H1 (cell line): ENCODE measurements around the gene ATM. TPM values are rescaled to one million over a fixed set of nuclear protein-coding genes. Genes with fewer than 3 reads are reported as not detected.
A peak's percentile ranks its signal among the peaks of the same experiment; 100 is the strongest.

Experiments used
- CTCF ChIA-PET: fragments of 300-600 bp; sonication (Branson Sonifier 250); formaldehyde crosslinking; loops from one replicate; lab custom pipeline; 2021; ENCODE audit not compliant: partially characterized antibody; lab: Charles Lee
- POLR2A ChIA-PET: fragments of 300-600 bp; sonication (Branson Sonifier 250); formaldehyde crosslinking; loops from one replicate; lab custom pipeline; 2021; ENCODE audit warnings: inconsistent platforms; ENCODE audit not compliant: partially characterized antibody; lab: Charles Lee
- DNase-seq, 2 experiments: peaks; one replicate each; pipeline versions ENCODE4 v3.0.0 to v3.0.0-alpha.2; 2010 to 2022; ENCODE audit warnings: low spot score in 2 of 2, low read depth in 1 of 2, mixed read lengths in 1 of 2
- FAIRE-seq: peaks from 2 replicates; lab custom pipeline; 2011; peaks lifted over from hg19 to GRCh38; lab: Jason Lieb, UNC
- H2AFZ ChIP-seq: 2 replicates; pipeline ENCODE4 v1.8.1; 2012; ENCODE audit warnings: low read length, inconsistent platforms
- H2AK5ac ChIP-seq: 2 replicates; pipeline ENCODE4 v1.6.1; 2013; ENCODE audit warnings: low read depth, low read length
- H2BK120ac ChIP-seq: replicated peaks from 2 replicates; pipeline ENCODE3; 2013; ENCODE audit warnings: low read depth, low read length, inconsistent platforms
- H2BK12ac ChIP-seq: 2 replicates; pipeline ENCODE4 v1.6.1; 2013; ENCODE audit warnings: low read depth, low read length
- H2BK15ac ChIP-seq: 2 replicates; pipeline ENCODE4 v1.6.1; 2013; ENCODE audit warnings: low read length
- H2BK20ac ChIP-seq: 2 replicates; pipeline ENCODE4 v1.6.1; 2013; ENCODE audit warnings: low read length
- H2BK5ac ChIP-seq: 2 replicates; pipeline ENCODE4 v1.6.1; 2013; ENCODE audit warnings: low read depth, low read length
- H3K14ac ChIP-seq: 2 replicates; pipeline ENCODE4 v1.6.1; 2013; ENCODE audit warnings: inconsistent platforms; ENCODE audit not compliant: insufficient read length
- H3K18ac ChIP-seq: 2 replicates; pipeline ENCODE4 v1.6.1; 2013; ENCODE audit warnings: low read length; ENCODE audit errors: extremely low read depth
- H3K23ac ChIP-seq: 2 replicates; pipeline ENCODE4 v1.6.1; 2013; ENCODE audit warnings: inconsistent platforms; ENCODE audit not compliant: insufficient read length
- H3K23me2 ChIP-seq: 2 replicates; pipeline ENCODE4 v1.6.1; 2013; ENCODE audit warnings: low read depth, low read length
- H3K27ac ChIP-seq: 2 replicates; pipeline ENCODE4 v1.6.1; 2011; ENCODE audit warnings: low read depth, low read length, inconsistent platforms
- H3K27me3 ChIP-seq, 4 experiments: replicated peaks in 1 of 4; 1 replicate in 1 of 4; 2 replicates in 3 of 4; pipeline versions ENCODE4 v1.6.1 to v1.8.1; 2011 to 2013; ENCODE audit warnings: low read length in 3 of 4, mild to moderate bottlenecking in 3 of 4, inconsistent platforms in 2 of 4, mixed read lengths in 2 of 4, moderate library complexity in 1 of 4; ENCODE audit not compliant: control insufficient read depth in 3 of 4, insufficient read depth in 3 of 4; ENCODE audit errors: extremely low read depth in 1 of 4
- H3K36me3 ChIP-seq, 4 experiments: 2 replicates each; pipeline versions ENCODE4 v1.6.1 to v1.8.1; 2011 to 2013; ENCODE audit warnings: mild to moderate bottlenecking in 4 of 4, low read length in 3 of 4, moderate library complexity in 2 of 4, control low read depth in 1 of 4, inconsistent platforms in 1 of 4; ENCODE audit not compliant: insufficient read depth in 4 of 4, control insufficient read depth in 2 of 4
- H3K4ac ChIP-seq: replicated peaks from 2 replicates; pipeline ENCODE3; 2013; ENCODE audit warnings: low read length, low read depth, mixed read lengths, inconsistent platforms; ENCODE audit not compliant: insufficient read length
- H3K4me1 ChIP-seq, 4 experiments: replicated peaks in 1 of 4; 1 replicate in 1 of 4; 2 replicates in 3 of 4; pipeline versions ENCODE4 v1.6.1 to v1.8.1; 2011 to 2013; ENCODE audit warnings: low read length in 3 of 4, inconsistent platforms in 2 of 4, mixed read lengths in 1 of 4; ENCODE audit not compliant: insufficient read depth in 4 of 4, control insufficient read depth in 3 of 4
- H3K4me2 ChIP-seq, 2 experiments: 2 replicates each; pipeline versions ENCODE4 v1.6.1 to v1.8.1; 2011 to 2013; ENCODE audit warnings: low read depth in 2 of 2, low read length in 2 of 2, control low read depth in 1 of 2, inconsistent platforms in 1 of 2, mild to moderate bottlenecking in 1 of 2; ENCODE audit not compliant: insufficient read depth in 1 of 2
- H3K4me3 ChIP-seq, 4 experiments: fragments of 200-600, 300-600 bp in 1 of 4; sonication (generic), shearing (Covaris generic), sonication (Bioruptor Twin) in 1 of 4; 2 replicates each; pipeline versions ENCODE4 v1.5.1 to v1.8.1; 2011 to 2016; ENCODE audit warnings: low read length in 4 of 4, low read depth in 3 of 4, control low read depth in 2 of 4, inconsistent platforms in 2 of 4, mild to moderate bottlenecking in 2 of 4, mixed read lengths in 1 of 4, moderate library complexity in 1 of 4; ENCODE audit not compliant: insufficient read depth in 2 of 4; ENCODE audit errors: extremely low read depth in 1 of 4
- H3K56ac ChIP-seq: replicated peaks from 2 replicates; pipeline ENCODE3; 2013; ENCODE audit warnings: low read depth, mild to moderate bottlenecking, mixed read lengths, low read length, inconsistent platforms; ENCODE audit not compliant: insufficient read length
- H3K79me1 ChIP-seq: 2 replicates; pipeline ENCODE4 v1.6.1; 2013; ENCODE audit warnings: low read depth, low read length, control low read depth
- H3K79me2 ChIP-seq, 2 experiments: 2 replicates each; pipeline versions ENCODE4 v1.6.1 to v1.8.1; 2012 to 2013; ENCODE audit warnings: low read length in 2 of 2, mild to moderate bottlenecking in 2 of 2, inconsistent platforms in 1 of 2; ENCODE audit not compliant: insufficient read depth in 2 of 2, control insufficient read depth in 1 of 2
- H3K9ac ChIP-seq, 4 experiments: replicated peaks in 1 of 4; 1 replicate in 1 of 4; 2 replicates in 3 of 4; pipeline versions ENCODE4 v1.6.1 to v1.8.1; 2011 to 2013; ENCODE audit warnings: low read depth in 3 of 4, low read length in 3 of 4, control low read depth in 2 of 4, mild to moderate bottlenecking in 2 of 4, moderate library complexity in 2 of 4, inconsistent platforms in 1 of 4; ENCODE audit errors: extremely low read depth in 1 of 4
- H3K9me3 ChIP-seq, 2 experiments: 2 replicates each; pipeline versions ENCODE4 v1.6.1 to v1.8.1; 2012 to 2013; ENCODE audit warnings: mild to moderate bottlenecking in 2 of 2, moderate library complexity in 2 of 2, control low read depth in 1 of 2, inconsistent platforms in 1 of 2, low read depth in 1 of 2, low read length in 1 of 2, mixed read lengths in 1 of 2; ENCODE audit not compliant: insufficient read depth in 2 of 2
- H4K20me1 ChIP-seq, 2 experiments: replicated peaks in 1 of 2; 2 replicates each; pipeline versions ENCODE3 to v1.8.1; 2011 to 2013; ENCODE audit warnings: inconsistent platforms in 2 of 2, low read length in 2 of 2, mild to moderate bottlenecking in 1 of 2; ENCODE audit not compliant: insufficient read depth in 2 of 2, control insufficient read depth in 1 of 2
- H4K5ac ChIP-seq: 2 replicates; pipeline ENCODE4 v1.6.1; 2013; ENCODE audit warnings: low read length, low read depth, mixed read lengths, inconsistent platforms; ENCODE audit not compliant: insufficient read length
- H4K8ac ChIP-seq: 2 replicates; pipeline ENCODE4 v1.8.0; 2013; ENCODE audit warnings: mild to moderate bottlenecking, moderate library complexity, low read length, inconsistent platforms; ENCODE audit not compliant: insufficient read depth; ENCODE audit errors: extremely low read depth
- H4K91ac ChIP-seq: replicated peaks from 2 replicates; pipeline ENCODE3; 2013; ENCODE audit warnings: low read length, mixed read lengths, inconsistent platforms; ENCODE audit not compliant: insufficient read length
- BACH1 ChIP-seq: IDR thresholded peaks from 2 replicates; pipeline ENCODE4 v1.6.1; 2012; ENCODE audit warnings: low read length, improper control_type of control experiment
- CHD1 ChIP-seq: IDR thresholded peaks from 2 replicates; pipeline ENCODE4 v1.6.1; 2012; ENCODE audit warnings: low read depth, low read length, improper control_type of control experiment
- GTF2F1 ChIP-seq: IDR thresholded peaks from 2 replicates; pipeline ENCODE4 v1.6.1; 2012; ENCODE audit warnings: low read depth, low read length, improper control_type of control experiment, borderline replicate concordance
- HDAC2 ChIP-seq, 2 experiments: fragments of 300-600 bp in 1 of 2; sonication (generic) in 1 of 2; IDR thresholded peaks; 2 replicates each; pipeline ENCODE4 v1.6.1; 2011 to 2012; ENCODE audit warnings: low read depth in 2 of 2, low read length in 2 of 2, mild to moderate bottlenecking in 2 of 2, moderate library complexity in 2 of 2, borderline replicate concordance in 1 of 2, inconsistent platforms in 1 of 2
- NANOG ChIP-seq: IDR thresholded peaks from 2 replicates; pipeline ENCODE4 v1.6.1; 2011; ENCODE audit warnings: low read length, low read depth, mild to moderate bottlenecking, inconsistent platforms; ENCODE audit not compliant: insufficient read depth, poor library complexity, severe bottlenecking
- POU5F1 ChIP-seq: IDR thresholded peaks from 2 replicates; pipeline ENCODE4 v1.6.1; 2011; ENCODE audit warnings: low read depth, mild to moderate bottlenecking, low read length, moderate library complexity
- RFX5 ChIP-seq: IDR thresholded peaks from 2 replicates; pipeline ENCODE4 v1.6.1; 2011; ENCODE audit warnings: low read depth, low read length, improper control_type of control experiment, borderline replicate concordance
- SIRT6 ChIP-seq: IDR thresholded peaks from one replicate; pipeline ENCODE4 v1.7.1; 2012; ENCODE audit warnings: low read length, inconsistent platforms
- SP4 ChIP-seq: IDR thresholded peaks from 2 replicates; pipeline ENCODE4 v1.6.1; 2012; ENCODE audit warnings: low read length, inconsistent platforms
- WGBS, 2 experiments: shearing (Covaris generic) in 1 of 2; methylation state at CpG; one replicate each; pipeline versions ENCODE4 v1.1.6 to v1.1.7; 2013 to 2015; ENCODE audit warnings: low lambda C conversion rate in 2 of 2, mixed read lengths in 2 of 2, inconsistent platforms in 1 of 2, low coverage in 1 of 2, missing lambda C conversion rate in 1 of 2; ENCODE audit not compliant: insufficient replicate concordance in 2 of 2, insufficient coverage in 1 of 2, insufficient read length in 1 of 2; ENCODE audit errors: extremely low coverage in 1 of 2, missing lambda C conversion rate in 1 of 2; 5-methylcytosine and 5-hydroxymethylcytosine counted together
- polyA plus RNA-seq, 7 experiments: library from polyadenylated mRNA; depleted of rRNA in 3 of 7; stranded (reverse) in 5 of 7; unstranded in 2 of 7; fragments of >200 nt in 5 of 7; fragments of 200-250 nt in 2 of 7; gene quantifications; 1 replicate in 5 of 7; 2 replicates in 1 of 7; 4 replicates in 1 of 7; pipeline versions ENCODE4 v1.2.1 to v1.2.3, GENCODE V29; 2011 to 2013; ENCODE audit warnings: missing spikeins in 2 of 7, mixed read lengths in 2 of 7
- total RNA-seq: library from RNA; stranded (reverse); fragmentation: NEBNext Ultra II Directional; extraction: Animal tissue kit (Norgen Biotek cat#: 25700); gene quantifications from 2 replicates; pipeline ENCODE4 v1.2.1, GENCODE V29; 2021

The ATM gene
- total and polyA plus RNA-seq, 2 of the 8 experiments (the other 6 are each of a cell fraction or from before 2014, with no cell fraction given): 14.9 to 55.4 TPM

DNA sequence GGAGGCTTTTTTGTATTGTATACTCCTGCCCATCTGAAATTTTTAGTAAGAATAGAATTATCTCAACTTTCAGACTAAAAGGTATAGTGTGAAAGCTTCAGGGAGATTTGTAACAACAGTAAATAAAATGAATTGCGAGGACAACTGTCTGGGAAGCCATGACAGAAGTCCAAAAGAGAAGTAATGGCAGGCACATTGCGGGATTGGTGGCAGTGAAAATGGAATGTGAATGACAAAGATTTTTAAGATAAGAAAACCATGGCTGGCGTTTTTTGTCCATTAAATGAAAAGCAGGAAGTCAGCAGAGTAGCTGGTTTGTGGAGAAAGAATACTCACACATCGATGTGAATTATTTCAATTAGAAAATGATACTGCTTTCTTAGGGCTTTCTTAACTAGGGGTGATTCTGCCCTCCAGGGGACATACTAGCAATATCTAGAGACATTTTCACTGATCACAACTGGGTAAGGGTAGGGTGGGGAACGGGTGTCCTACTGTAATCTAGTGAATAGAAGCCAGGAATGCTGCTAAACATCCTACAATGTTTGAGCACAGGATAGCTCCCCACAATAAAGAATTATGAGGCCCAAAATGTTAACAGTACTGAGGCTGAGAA is 2.0 kb upstream of the ATM start:
- H3K27me3 ChIP-seq: no peaks in the 10 kb centered on the region
- FAIRE-seq: no peak
- H3K56ac ChIP-seq: no peak overlapping the region
- peaks cover 4% of the 10 kb centered on the region for H3K79me1 ChIP-seq
- no peak overlapping the region for H3K14ac ChIP-seq
- peak overlapping the region in 3 of 4 experiments; percentile 41 to 100 (median 98); a peak in 3 of 7 replicates for H3K9ac ChIP-seq
- H4K91ac ChIP-seq: no peak overlapping the region
- no peak overlapping the region for H2AFZ ChIP-seq
- no peak for DNase-seq
- no peak overlapping the region for H4K5ac ChIP-seq
- H3K36me3 ChIP-seq: no peaks in the 10 kb centered on the region; a peak in 2 of 8 replicates
- H3K4me2 ChIP-seq: peak overlapping the region; percentile 92 to 99
- H3K23ac ChIP-seq: no peak overlapping the region
- H2BK12ac ChIP-seq: no peak overlapping the region
- H2BK15ac ChIP-seq: no peak overlapping the region
- H3K4me3 ChIP-seq: peak overlapping the region; percentile 91 to 100 (median 96); a peak in 7 of 8 replicates
- CTCF ChIA-PET: interaction anchor here (1.5 kb wide), 1 partner anchor 16 kb away, joined by 3 read pairs; no protein-coding TSS in a partner anchor
- 72% methylated on average over 5 of the region's 5 CpGs; no CpG with 5 or more reads in 1 of the 2 experiments for WGBS, 2 experiments
- POLR2A ChIA-PET: interaction anchor here (1.3 to 3.5 kb wide), 5 partner anchors 7 to 314 kb away, joined by 3 to 17 read pairs (median 5); no protein-coding TSS in a partner anchor
- H3K9me3 ChIP-seq: no peaks in the 10 kb centered on the region
- H3K4me1 ChIP-seq: peaks cover 4 to 11% (median 4%) of the 10 kb centered on the region in 4 experiments; a peak in 6 of 7 replicates
- H3K27ac ChIP-seq: no peak overlapping the region
- H4K8ac ChIP-seq: no peak overlapping the region
- H3K23me2 ChIP-seq: peaks cover 8% of the 10 kb centered on the region
- peaks cover 37 to 87% of the 10 kb centered on the region in 2 experiments for H3K79me2 ChIP-seq
- no peak overlapping the region for H2BK120ac ChIP-seq
- no peak overlapping the region for H2BK5ac ChIP-seq
- no peak overlapping the region for H2BK20ac ChIP-seq
- H3K4ac ChIP-seq: no peak overlapping the region
- no peak overlapping the region for H3K18ac ChIP-seq
- H4K20me1 ChIP-seq: peaks cover 0 to 6% of the 10 kb centered on the region in 2 experiments
- H2AK5ac ChIP-seq: no peak overlapping the region
- no peak for TF ChIP-seq HDAC2 (IDR thresholded peaks at IDR 0.05; ENCODE audit: borderline replicate concordance in 1 of 2, low read depth in 2 of 2, low read length in 2 of 2)
- TF ChIP-seq NANOG: no peak
- TF ChIP-seq CHD1: no peak
- no peak for TF ChIP-seq RFX5
- no peak for TF ChIP-seq BACH1
- TF ChIP-seq GTF2F1: no peak
- TF ChIP-seq SIRT6: no peak
- TF ChIP-seq POU5F1: no peak
- no peak for TF ChIP-seq SP4
